ENCODE measurements around the gene ALDH1B1.
A peak's percentile ranks its signal among the peaks of the same experiment; 100 is the strongest.

ALDH1B1 gene

DNA sequence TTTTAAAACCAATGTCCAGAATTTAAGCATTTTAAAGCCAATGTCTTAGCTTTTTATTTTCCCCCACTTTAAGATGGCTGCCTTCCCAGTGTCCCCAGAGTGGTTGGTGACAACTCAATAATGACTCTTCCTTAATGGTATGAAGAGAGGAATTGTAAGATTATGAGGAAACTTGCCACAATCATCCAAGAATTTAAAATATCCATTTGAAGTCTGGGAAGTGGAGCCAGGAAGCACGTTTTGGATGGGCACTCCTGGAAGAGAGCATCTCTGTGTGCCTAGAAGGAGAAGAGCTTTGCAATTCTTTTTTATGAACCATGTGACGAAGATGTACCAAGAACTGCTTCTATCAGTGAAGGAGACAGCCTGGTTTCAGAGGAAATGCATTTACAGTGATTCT, 43.0 kb downstream of the ALDH1B1 start:
- TF ChIP-seq, protein P1, sequence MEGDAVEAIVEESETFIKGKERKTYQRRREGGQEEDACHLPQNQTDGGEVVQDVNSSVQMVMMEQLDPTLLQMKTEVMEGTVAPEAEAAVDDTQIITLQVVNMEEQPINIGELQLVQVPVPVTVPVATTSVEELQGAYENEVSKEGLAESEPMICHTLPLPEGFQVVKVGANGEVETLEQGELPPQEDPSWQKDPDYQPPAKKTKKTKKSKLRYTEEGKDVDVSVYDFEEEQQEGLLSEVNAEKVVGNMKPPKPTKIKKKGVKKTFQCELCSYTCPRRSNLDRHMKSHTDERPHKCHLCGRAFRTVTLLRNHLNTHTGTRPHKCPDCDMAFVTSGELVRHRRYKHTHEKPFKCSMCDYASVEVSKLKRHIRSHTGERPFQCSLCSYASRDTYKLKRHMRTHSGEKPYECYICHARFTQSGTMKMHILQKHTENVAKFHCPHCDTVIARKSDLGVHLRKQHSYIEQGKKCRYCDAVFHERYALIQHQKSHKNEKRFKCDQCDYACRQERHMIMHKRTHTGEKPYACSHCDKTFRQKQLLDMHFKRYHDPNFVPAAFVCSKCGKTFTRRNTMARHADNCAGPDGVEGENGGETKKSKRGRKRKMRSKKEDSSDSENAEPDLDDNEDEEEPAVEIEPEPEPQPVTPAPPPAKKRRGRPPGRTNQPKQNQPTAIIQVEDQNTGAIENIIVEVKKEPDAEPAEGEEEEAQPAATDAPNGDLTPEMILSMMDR (IDR thresholded peaks at IDR 0.05; ENCODE audit: low read depth, low read length, missing control alignments), result no peak
- no peak for DNase-seq (ENCODE audit: low read depth)
- H3K4me3 ChIP-seq (ENCODE audit: low read depth, low read length), result no peak overlapping the region
- in situ Hi-C loops (cut with HindIII; ENCODE audit: low sequenced_read_pairs), result no loop called here

DNA sequence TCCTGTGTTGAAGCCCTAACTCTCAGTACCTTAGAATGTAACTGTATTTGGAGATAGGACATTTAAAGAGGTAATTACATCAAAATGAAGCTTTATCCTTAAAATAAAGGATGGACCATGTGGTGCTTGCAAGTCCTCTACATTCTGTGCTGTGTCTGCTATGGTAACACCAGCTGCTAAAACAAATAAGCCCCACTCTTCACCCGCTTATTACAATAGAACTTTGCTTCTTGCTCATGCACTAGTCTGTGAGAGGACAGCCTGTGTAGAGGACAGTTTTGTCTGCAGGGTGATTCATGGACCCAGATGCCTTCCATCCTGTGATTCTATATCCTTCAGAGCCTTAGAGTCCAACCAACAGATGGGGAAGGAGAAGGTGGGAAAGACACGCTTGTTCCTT, 44.2 kb downstream of the ALDH1B1 start:
- no peak for DNase-seq (ENCODE audit: low read depth)
- in situ Hi-C loops (cut with HindIII; ENCODE audit: low sequenced_read_pairs), result no loop called here
- no peak overlapping the region for H3K4me3 ChIP-seq (ENCODE audit: low read depth, low read length)
- TF ChIP-seq, protein P1 (IDR thresholded peaks at IDR 0.05; ENCODE audit: low read depth, low read length, missing control alignments), result no peak

DNA sequence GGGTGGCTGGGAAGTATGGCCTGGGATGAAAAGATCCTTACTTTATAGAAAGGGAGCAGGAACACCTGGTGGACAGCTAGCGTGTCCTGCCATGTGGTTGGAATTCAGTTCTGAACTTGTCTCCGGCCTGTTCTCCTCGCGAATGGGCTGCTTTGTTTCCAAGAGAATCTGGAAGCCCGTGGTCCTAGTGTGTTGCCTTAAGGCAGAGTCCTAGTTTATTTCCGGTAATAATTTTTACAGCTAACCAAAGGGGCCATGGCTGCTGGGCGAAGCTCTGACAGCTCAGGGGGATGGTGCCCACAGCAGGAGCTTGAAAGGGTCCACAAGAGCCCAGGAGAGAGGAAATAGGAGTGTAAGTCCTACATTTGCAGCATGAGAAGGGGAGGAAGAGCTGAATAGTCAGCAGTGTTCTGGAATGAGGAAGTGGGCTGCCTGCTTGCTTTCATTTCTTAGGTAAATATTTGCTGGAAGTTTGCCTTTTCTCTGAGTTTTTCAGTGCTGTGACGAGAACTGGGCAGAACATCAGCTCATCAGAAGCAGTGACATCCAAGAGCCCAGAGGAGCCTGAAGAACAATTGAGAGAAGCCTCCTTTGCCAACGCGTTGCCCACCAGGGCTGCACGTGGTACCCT, 44.8 kb downstream of the ALDH1B1 start:
- no peak overlapping the region for H3K4me3 ChIP-seq (ENCODE audit: low read depth, low read length)
- TF ChIP-seq, protein P1 (IDR thresholded peaks at IDR 0.05; ENCODE audit: low read depth, low read length, missing control alignments), result no peak
- in situ Hi-C loops (cut with HindIII; ENCODE audit: low sequenced_read_pairs), result no loop called here
- peak; percentile 32 for DNase-seq (ENCODE audit: low read depth)

DNA sequence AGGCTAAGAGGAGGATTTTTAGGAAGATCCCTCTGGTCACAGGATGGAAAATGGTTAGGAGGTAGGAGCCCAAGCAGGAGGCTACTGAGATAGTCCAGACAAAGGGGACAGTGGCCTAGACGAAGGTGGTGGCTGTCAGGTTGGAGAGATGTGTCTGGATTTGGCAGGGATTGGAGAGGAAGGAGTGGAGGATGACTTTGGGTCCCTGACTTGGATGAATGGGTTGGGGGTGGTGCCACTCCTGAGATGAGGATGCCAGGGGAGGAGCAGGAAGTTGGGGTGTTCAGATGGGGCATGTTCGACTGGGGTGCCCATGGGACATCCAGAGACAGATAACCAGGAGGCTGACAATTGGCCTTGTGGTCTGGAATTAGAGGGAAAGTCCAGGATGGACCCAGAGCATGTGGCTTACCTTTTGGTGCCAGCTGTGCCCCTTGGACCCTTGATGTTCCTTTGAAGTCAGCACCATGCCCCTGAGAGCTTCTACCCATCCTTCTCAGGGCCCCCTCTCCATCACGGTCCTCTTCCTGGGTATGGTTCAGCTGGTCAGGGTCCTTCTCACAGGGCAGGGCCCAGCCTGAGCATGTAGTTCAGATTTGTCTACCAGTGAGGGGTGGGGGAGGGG, 46.9 kb downstream of the ALDH1B1 start:
- H3K4me3 ChIP-seq (ENCODE audit: low read depth, low read length), result no peak overlapping the region
- TF ChIP-seq, protein P1 (IDR thresholded peaks at IDR 0.05; ENCODE audit: low read depth, low read length, missing control alignments), result no peak
- in situ Hi-C loops (cut with HindIII; ENCODE audit: low sequenced_read_pairs), result no loop called here
- no peak for DNase-seq (ENCODE audit: low read depth)

DNA sequence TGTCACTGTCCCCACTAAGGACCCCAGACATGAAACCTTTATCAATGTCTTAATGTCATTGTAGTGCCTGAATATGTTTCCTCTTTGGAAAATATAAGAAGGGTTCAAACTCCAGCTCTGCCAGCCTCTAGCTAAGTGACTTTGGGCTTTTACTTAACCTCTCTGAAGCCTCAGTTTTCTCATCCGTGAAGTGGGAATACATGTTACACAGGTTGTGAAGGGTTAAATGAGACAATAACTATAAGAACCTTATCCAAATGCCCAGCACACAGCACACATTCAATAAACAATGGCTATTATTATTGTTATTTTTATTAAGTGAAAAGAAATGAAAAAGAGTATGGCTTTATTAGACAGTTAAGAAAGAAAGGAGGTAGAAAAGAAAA, 47.4 kb downstream of the ALDH1B1 start:
- H3K4me3 ChIP-seq (ENCODE audit: low read depth, low read length), result no peak overlapping the region
- in situ Hi-C loops (cut with HindIII; ENCODE audit: low sequenced_read_pairs), result no loop called here
- no peak for DNase-seq (ENCODE audit: low read depth)
- TF ChIP-seq, protein P1 (IDR thresholded peaks at IDR 0.05; ENCODE audit: low read depth, low read length, missing control alignments), result no peak

DNA sequence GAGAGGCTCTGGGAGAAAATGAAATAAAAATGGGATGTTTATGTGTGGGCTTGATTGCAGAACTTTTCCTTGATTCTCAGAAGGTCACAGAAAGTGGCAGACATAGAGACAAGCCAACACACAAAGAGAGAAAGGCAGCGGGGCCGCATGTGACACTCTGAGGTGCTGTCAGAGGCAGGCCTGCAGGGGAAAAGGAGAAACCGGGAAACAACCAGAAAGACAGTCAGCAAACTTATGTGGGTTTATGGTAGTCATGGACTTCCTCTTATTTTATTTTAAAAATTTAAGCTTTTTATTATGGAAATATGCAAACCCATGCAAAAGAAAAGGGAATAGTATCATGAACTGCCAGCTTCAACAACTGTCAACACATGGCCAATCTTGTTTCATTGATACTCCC, 48.0 kb downstream of the ALDH1B1 start:
- in situ Hi-C loops (cut with HindIII; ENCODE audit: low sequenced_read_pairs), result no loop called here
- H3K4me3 ChIP-seq (ENCODE audit: low read depth, low read length), result no peak overlapping the region
- TF ChIP-seq, protein P1 (IDR thresholded peaks at IDR 0.05; ENCODE audit: low read depth, low read length, missing control alignments), result no peak
- DNase-seq (ENCODE audit: low read depth), result no peak
